ENCODE results near the gene CYFIP2.
A peak's percentile ranks its signal among the peaks of the same experiment; 100 is the strongest.

Gene CYFIP2

GRCh38 chr5:157289164-157289819 is 23.4 kb downstream of the CYFIP2 start:
- DNase-seq = no peak

DNA sequence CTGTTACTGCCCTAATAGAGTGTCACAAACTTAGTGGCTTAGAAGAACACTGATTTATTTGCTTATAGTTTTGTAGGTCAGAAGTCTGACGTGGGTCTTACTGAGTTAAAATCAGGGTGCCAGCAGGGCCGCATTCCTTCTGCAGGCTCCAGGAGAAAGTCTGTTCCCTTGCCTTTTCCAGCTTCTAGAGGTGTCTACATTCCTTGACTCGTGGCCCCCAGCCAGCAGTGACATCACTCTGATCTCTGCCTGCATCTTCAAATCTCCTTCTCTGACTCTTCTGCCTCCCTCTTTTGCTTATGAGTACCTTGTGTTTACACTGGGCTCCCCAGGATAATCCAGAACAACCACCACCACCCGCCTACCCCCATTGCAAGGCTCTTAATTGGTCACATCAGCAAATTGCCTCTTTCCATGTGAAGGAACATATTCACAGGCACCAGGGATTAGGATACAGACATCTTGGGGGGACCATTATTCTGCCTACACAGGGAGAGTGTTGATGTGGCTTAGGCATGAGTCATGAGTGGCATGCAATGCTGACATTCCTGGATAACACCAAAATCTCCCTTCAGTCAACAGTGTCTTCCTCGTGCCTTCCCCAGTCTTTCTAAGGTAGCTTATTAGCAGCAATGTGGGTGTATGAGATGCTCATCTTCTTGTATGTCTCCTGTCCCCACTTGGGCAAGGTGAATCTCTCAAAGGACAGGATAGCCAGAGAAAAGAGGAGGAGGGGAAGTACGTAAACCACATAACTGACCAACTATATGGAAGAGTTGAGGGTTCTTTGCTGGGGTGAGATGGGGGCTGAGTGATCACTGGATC is 24.4 kb downstream of the CYFIP2 start:
- no peak for DNase-seq

GRCh38 chr5:157290981-157291711 is 25.2 kb downstream of the CYFIP2 start:
- no peak for DNase-seq

- no peak for DNase-seq
Measured at GRCh38 chr5:157292599-157292998, 26.7 kb downstream of the CYFIP2 start.

- DNase-seq = no peak
Measured at GRCh38 chr5:157294407-157295091, 28.6 kb downstream of the CYFIP2 start.

- DNase-seq = peak; percentile 5
Measured at GRCh38 chr5:157295247-157295646, 29.3 kb downstream of the CYFIP2 start.

GRCh38 chr5:157300564-157300963 is 34.6 kb downstream of the CYFIP2 start:
- DNase-seq = no peak

DNA sequence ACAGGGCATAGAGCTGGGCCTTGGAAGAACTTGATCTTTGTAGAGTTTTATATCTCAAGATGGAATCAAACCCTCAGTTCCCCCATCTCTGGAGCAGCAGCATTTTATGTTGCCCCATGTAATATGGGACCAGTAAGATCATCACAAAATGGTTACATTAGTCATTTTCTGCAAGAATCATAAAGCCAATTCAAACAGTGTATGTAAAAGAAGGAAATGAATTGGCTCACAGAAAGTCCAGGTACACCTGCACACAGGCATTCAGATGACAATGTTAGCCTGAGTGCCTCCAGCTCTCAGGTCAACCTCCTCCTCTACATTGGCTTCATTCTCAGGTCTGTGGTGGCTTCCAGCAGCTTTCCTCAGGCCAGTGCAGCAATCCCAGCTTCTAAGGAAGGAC is 35.1 kb downstream of the CYFIP2 start:
- no peak for DNase-seq

DNA sequence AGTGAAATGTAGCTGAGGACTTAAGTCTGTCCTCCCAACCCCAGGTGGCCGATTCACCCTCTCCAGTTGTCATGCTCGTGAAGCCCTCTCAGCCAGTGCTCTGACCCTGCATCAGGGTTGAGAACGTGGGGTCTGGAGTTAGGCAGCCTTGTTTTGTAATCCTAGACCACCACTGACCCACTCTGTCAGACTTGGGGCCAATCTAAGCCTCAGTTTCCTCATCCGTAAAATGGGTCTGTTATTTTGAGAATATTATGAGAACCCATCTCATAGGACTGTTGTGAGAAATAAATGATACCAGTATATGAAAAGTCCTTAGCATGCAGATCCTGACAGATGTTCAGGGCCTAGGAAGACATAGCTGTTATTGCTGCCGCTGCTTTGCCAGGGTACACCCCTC is 37.1 kb downstream of the CYFIP2 start:
- DNase-seq = no peak

GRCh38 chr5:157303667-157304327 is 37.9 kb downstream of the CYFIP2 start:
- no peak for DNase-seq

DNA sequence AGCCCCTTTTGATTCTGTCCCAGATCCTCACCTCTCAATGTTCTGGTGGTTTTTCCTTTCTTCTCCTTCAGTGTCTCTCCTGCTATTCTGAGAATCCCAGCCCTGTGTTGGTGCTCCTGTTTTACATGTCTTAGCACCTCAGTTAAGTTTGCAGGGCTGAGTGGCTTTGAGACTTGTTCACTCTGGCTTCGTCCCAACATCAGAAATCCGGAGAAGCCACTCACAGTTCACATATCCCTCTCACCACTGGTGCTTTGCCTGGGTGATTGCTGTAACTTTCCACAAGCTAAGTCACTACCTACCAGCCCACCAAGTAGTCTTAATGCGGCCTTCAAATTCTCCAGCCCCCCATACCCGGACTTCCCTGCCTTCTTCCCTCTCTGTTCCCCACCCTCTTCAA is 40.2 kb downstream of the CYFIP2 start:
- DNase-seq = no peak

DNA sequence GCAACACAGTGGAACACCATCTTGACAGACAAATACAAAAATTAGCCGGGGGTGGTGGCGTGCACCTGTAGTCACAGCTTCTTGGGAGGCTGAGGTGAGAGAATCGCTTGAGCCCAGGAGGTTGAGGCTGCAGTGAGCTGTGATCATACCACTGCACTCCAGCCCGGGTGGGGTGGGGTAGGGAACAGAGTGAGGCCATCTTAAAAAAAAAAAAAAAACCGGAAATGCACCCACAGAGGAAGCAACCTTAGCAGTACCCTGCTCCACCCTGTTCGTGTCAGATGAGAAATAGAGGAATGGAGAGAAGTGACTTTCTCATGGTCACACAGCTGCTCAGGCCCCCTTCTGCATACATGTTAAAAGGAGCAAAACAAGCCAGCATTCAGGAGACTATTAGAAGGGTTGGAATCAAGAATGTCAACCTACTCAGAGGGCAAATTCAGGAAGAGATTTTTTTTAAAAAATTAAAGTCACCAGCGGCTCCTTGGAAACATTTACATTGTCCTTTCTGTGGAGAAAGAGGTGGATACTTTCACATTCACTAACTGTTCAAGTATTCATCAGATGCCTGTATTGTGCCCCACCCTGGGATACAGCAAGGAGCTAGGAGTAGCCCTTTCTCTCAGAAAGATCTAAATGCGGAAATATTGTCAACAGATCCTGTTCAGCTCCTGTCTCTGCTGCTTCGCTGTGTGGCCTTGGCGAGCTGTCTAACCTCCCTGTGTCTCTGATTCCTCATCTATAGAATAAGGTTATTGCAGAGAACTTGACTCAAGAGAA is 41.0 kb downstream of the CYFIP2 start:
- no peak for DNase-seq

DNA sequence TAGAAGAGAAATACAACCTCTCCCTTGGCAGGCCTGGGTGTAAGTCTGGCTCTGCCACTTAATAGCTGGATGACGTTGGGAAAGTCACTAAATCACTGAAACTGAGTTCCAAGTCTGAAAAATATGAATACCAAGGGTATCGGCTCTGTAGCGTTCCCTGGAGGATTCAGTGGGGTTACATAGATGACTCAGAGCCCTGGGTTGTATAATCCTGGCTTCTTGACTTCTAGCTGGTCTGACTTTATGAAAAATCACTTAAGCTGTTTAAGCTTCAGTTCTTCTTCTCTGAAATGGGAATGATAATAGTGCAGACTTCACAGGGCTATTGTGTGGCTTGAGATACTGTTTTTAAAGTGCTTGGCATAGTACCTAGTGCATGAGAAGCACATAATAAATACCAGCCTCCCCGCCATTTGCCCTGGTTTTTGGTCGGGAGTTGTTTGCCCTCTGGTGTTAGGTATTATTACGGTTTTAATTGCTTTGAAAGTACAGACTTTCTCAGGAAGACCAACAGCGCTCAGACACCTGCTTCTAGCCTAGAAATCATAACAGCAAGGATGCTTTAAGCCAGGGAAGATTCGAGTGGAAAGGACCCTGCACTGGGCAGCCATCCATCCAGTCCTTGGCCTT is 43.0 kb downstream of the CYFIP2 start:
- no peak for DNase-seq

DNA sequence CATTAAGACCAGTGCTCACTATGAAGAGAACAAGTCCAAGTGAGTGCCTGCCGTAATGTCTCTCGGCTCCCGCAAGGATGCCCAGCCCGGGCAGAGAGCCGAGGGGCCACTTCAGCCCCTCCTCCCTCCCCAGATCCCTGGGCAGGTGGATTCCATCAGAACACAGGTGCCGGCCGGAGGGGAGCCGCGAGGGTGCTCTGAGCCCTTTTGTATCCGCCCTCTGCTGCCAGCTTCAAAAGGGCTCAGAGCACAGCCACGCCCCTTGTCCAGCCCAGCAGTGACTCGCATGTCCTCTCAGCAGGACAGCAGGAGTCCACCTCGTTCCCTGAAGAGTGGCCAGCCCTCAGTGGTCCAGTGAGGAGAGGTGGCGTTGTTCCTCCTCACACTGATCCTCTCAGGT is 43.9 kb downstream of the CYFIP2 start:
- DNase-seq = no peak

GRCh38 chr5:157311595-157311994 is 45.7 kb downstream of the CYFIP2 start:
- DNase-seq = no peak

DNA sequence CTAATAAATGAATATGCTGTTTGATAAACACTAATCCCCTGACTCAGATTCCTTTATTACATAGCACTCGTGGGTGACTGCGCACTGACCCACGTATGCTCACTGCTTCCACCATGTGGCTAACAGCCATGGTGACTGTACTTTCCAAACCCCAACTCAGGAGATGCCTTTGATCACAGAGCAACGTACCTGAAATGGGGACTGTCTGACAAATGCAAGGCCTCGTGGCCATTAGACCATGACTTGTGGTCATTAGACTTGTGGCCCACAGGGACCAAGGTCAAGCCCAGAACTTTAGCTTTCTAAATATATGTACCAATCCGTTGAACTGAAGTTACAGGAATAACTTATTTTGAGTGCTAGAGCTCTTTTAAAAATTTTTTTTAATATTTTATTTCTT is 46.6 kb downstream of the CYFIP2 start:
- DNase-seq = peak; percentile 17

DNA sequence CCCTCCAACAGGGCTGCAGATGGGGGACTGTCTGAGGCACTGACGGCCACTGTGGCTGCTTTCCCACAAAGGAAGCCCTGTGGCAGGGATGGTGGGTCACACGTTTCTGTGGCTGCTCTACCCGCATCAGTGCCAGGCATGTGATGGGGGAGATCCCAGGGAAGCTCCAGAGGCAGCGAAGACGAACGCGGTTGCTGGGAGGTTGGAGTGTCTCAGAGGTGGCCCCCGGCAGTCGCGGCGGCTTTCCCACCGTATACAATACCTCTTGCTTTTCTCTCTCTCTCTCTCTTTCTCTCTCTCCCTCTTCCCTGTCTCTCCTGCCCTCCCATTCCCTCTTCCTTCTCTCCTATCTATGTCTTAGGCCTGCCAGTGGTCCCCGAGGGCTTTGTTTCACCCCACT is 56.7 kb downstream of the CYFIP2 start:
- no peak for DNase-seq

DNA sequence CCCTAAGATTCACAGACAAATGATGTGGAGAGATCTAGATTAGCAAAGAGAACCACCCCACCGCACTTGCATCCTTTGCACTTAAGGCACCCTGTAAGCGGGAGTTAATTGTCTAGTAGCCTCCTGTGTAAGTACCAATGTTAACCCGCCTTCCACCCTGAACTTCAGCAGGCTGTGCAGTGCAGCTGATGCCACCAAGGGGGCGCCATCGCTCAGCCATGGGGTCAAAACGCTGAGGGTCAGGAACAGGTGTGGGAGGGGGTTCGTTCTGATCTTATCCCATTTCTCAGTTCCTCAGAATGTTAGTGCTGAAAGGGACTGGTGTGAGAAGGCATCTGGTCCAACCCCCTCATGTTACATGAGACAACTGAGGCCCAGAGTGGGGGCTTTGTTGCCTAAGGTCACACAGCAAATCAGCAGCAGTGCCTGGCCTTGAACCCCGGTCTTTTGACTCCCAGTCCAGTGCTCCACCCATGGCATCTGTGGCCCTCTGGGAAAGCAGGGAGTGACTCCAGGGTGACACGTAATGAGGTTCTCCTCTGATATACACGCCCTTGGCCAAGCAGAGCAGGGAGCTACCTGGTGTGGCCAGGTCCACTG is 57.3 kb downstream of the CYFIP2 start:
- DNase-seq = no peak

- no peak for DNase-seq
Measured at GRCh38 chr5:157324237-157324636, 58.3 kb downstream of the CYFIP2 start.

DNA sequence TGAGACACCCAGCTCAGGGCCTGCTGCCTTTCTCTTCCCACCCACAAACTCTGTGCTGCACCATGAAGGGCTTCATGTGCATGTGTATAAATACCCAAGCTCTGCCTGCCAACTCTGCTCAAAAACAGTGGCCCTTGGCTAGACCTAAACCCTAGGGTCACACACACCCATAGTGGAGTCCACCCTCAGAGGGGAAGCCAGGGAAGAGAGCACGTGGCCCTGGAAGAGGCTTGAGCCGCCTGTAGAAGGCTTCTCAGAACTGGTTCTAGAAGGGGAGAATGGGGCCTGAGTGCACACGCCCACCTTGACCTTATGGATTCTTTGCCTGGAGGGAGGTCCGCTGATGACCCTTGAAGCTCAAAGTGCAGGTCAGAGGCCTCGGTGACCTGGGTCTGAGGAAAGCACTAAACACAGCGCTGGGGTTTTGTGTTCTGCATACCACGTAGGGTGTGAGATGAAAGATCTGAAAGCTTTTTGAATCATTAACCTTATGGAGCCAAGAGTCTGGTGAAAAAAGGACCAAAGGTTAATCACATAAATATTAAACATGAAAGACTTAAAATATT is 60.6 kb downstream of the CYFIP2 start:
- DNase-seq = no peak

GRCh38 chr5:157327771-157328170 is 61.8 kb downstream of the CYFIP2 start:
- no peak for DNase-seq
